ENCODE results near the gene SMCO2. TPM values are rescaled to one million over a fixed set of nuclear protein-coding genes. Genes with fewer than 3 reads are reported as not detected.

The SMCO2 gene
- total RNA-seq, 4 donors from 2014 or later: 1.4 to 3.8 (median 1.5) TPM; not detected in 1

GRCh38 chr12:27506645-27507189, 60.2 kb downstream of the SMCO2 start:
- TF ChIP-seq POLR2A (IDR thresholded peaks at IDR 0.05): no peak
- no peak for TF ChIP-seq CTCF (IDR thresholded peaks at IDR 0.05)
- no peaks in the 10 kb centered on the region for H3K27me3 ChIP-seq

GRCh38 chr12:27508736-27509431, 62.3 kb downstream of the SMCO2 start:
- no peaks in the 10 kb centered on the region for H3K36me3 ChIP-seq
- intact Hi-C loops (cut with DNase I): no loop called here
- TF ChIP-seq CTCF (IDR thresholded peaks at IDR 0.05): no peak
- TF ChIP-seq POLR2A (IDR thresholded peaks at IDR 0.05): no peak
- no peak for DNase-seq
- peaks cover 0 to 13% (median 3%) of the 10 kb centered on the region in 3 donors for H3K4me1 ChIP-seq
- no peaks in the 10 kb centered on the region for H3K27me3 ChIP-seq
- no peaks in the 10 kb centered on the region for H3K9me3 ChIP-seq
- no peak overlapping the region for H3K4me3 ChIP-seq
- H3K27ac ChIP-seq: no peak overlapping the region
- WGBS, 2 donors: 72 to 83% methylated on average over 5 of the region's 5 CpGs

More at GRCh38 chr12:27506645-27507189, 60.2 kb downstream of the SMCO2 start:
- intact Hi-C loops (cut with DNase I): no loop called here
- 90 to 95% methylated on average over 2 of the region's 2 CpGs for WGBS, 2 donors
- Histone ChIP-seq H3K4me3 (no peak overlapping the region), H3K4me1 (peaks cover 0 to 9% (median 3%) of the 10 kb centered on the region in 3 donors), H3K36me3 (no peaks in the 10 kb centered on the region), H3K9me3 (no peaks in the 10 kb centered on the region), H3K27ac (no peak overlapping the region)
- DNase-seq: no peak

- no peak for DNase-seq
- no peaks in the 10 kb centered on the region for H3K9me3 ChIP-seq
- WGBS, 2 donors: 47 to 54% methylated on average over 6 of the region's 6 CpGs
- no peak overlapping the region for H3K27ac ChIP-seq
- no peak for TF ChIP-seq CTCF (IDR thresholded peaks at IDR 0.05)
- TF ChIP-seq POLR2A (IDR thresholded peaks at IDR 0.05): no peak
- H3K36me3 ChIP-seq: no peaks in the 10 kb centered on the region
- intact Hi-C loops (cut with DNase I): loop anchor here (10.0 kb wide), 2 partner anchors 76 to 134 kb away; no protein-coding TSS in a partner anchor
- H3K27me3 ChIP-seq: no peaks in the 10 kb centered on the region
- no peak overlapping the region for H3K4me3 ChIP-seq
- H3K4me1 ChIP-seq: peaks cover 0 to 13% (median 3%) of the 10 kb centered on the region in 3 donors
These were observed 64.6 kb downstream of the SMCO2 start for GRCh38 chr12:27511031-27511722.

- WGBS, 2 donors: 49 to 56% methylated on average over 3 of the region's 3 CpGs
- no peak for TF ChIP-seq CTCF (IDR thresholded peaks at IDR 0.05)
- TF ChIP-seq POLR2A (IDR thresholded peaks at IDR 0.05): no peak
- peaks cover 0 to 13% (median 3%) of the 10 kb centered on the region in 3 donors for H3K4me1 ChIP-seq
- intact Hi-C loops (cut with DNase I): loop anchor here (10.0 kb wide), 2 partner anchors 77 to 133 kb away; no protein-coding TSS in a partner anchor
- no peak overlapping the region for H3K27ac ChIP-seq
- no peak overlapping the region for H3K4me3 ChIP-seq
- no peaks in the 10 kb centered on the region for H3K9me3 ChIP-seq
- DNase-seq: no peak
- H3K36me3 ChIP-seq: no peaks in the 10 kb centered on the region
- no peaks in the 10 kb centered on the region for H3K27me3 ChIP-seq
These were observed 65.1 kb downstream of the SMCO2 start for GRCh38 chr12:27511723-27512045.

Measured in esophagus squamous epithelium (tissue), 5 donors.